Measurements from ENCODE around the gene YAP1. TPM values are rescaled to one million over a fixed set of nuclear protein-coding genes. Genes with fewer than 3 reads are reported as not detected.

YAP1 gene
- total and polyA plus RNA-seq, 4 donors, result 3.7 to 65.6 (median 18.3) TPM

DNA sequence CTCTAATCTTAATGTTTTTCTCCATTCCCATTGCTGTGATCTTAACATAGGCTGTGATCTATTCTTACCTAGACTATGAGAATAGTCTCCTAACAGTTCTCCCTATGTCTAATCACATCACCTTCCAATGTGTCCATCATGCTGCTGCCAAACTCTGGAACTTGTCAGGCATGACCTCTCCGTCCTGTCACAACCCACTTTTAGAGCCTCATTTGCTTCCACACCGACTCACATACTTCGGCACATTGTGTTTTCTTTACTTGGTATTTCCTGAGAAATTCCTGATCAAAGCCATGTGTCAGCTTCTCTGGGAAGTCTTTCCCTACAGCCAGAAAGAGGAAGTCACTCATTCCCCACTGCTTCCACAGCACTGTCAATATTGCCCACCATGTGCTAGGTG is 166.5 kb downstream of the YAP1 start:
- 75% methylated on average over 3 of the region's 3 CpGs for WGBS
- peaks cover 0 to 12% (median 0%) of the 10 kb centered on the region in 4 donors for H3K4me1 ChIP-seq (ENCODE audit: control insufficient read depth in 4 of 4, insufficient read depth in 4 of 4, low read length in 3 of 4)
- H3K27ac ChIP-seq (ENCODE audit: low read depth in 1 of 2, low read length in 2 of 2), result no peak overlapping the region
- no peak overlapping the region for H3K9ac ChIP-seq (ENCODE audit: low read depth in 1 of 2, low read length in 2 of 2)
- TF ChIP-seq FOXA2 (IDR thresholded peaks at IDR 0.05), result no peak
- no peak for TF ChIP-seq GABPA (IDR thresholded peaks at IDR 0.05 in 1 of 2, conservative IDR thresholded peaks at IDR 0.05 in 1 of 2)
- no peak for TF ChIP-seq HNF4G (IDR thresholded peaks at IDR 0.05)
- no peak for TF ChIP-seq NR2F2 (IDR thresholded peaks at IDR 0.05)
- no peak for TF ChIP-seq RXRA (IDR thresholded peaks at IDR 0.05)
- no peak for TF ChIP-seq HNF4A (conservative IDR thresholded peaks at IDR 0.05)
- TF ChIP-seq, protein P1, sequence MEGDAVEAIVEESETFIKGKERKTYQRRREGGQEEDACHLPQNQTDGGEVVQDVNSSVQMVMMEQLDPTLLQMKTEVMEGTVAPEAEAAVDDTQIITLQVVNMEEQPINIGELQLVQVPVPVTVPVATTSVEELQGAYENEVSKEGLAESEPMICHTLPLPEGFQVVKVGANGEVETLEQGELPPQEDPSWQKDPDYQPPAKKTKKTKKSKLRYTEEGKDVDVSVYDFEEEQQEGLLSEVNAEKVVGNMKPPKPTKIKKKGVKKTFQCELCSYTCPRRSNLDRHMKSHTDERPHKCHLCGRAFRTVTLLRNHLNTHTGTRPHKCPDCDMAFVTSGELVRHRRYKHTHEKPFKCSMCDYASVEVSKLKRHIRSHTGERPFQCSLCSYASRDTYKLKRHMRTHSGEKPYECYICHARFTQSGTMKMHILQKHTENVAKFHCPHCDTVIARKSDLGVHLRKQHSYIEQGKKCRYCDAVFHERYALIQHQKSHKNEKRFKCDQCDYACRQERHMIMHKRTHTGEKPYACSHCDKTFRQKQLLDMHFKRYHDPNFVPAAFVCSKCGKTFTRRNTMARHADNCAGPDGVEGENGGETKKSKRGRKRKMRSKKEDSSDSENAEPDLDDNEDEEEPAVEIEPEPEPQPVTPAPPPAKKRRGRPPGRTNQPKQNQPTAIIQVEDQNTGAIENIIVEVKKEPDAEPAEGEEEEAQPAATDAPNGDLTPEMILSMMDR (IDR thresholded peaks at IDR 0.05; ENCODE audit: low read depth, low read length, missing input control), result no peak
- TF ChIP-seq YY1 (IDR thresholded peaks at IDR 0.05), result no peak
- TF ChIP-seq FOXA1 (IDR thresholded peaks at IDR 0.05), result no peak
- TF ChIP-seq RAD21 (IDR thresholded peaks at IDR 0.05), result no peak
- TF ChIP-seq, protein P2, sequence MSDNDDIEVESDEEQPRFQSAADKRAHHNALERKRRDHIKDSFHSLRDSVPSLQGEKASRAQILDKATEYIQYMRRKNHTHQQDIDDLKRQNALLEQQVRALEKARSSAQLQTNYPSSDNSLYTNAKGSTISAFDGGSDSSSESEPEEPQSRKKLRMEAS (IDR thresholded peaks at IDR 0.05), result no peak
- no peak for TF ChIP-seq JUND (IDR thresholded peaks at IDR 0.05)
- TF ChIP-seq, protein P3, sequence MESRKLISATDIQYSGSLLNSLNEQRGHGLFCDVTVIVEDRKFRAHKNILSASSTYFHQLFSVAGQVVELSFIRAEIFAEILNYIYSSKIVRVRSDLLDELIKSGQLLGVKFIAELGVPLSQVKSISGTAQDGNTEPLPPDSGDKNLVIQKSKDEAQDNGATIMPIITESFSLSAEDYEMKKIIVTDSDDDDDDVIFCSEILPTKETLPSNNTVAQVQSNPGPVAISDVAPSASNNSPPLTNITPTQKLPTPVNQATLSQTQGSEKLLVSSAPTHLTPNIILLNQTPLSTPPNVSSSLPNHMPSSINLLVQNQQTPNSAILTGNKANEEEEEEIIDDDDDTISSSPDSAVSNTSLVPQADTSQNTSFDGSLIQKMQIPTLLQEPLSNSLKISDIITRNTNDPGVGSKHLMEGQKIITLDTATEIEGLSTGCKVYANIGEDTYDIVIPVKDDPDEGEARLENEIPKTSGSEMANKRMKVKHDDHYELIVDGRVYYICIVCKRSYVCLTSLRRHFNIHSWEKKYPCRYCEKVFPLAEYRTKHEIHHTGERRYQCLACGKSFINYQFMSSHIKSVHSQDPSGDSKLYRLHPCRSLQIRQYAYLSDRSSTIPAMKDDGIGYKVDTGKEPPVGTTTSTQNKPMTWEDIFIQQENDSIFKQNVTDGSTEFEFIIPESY (IDR thresholded peaks at IDR 0.05), result no peak
- TF ChIP-seq, protein P4, sequence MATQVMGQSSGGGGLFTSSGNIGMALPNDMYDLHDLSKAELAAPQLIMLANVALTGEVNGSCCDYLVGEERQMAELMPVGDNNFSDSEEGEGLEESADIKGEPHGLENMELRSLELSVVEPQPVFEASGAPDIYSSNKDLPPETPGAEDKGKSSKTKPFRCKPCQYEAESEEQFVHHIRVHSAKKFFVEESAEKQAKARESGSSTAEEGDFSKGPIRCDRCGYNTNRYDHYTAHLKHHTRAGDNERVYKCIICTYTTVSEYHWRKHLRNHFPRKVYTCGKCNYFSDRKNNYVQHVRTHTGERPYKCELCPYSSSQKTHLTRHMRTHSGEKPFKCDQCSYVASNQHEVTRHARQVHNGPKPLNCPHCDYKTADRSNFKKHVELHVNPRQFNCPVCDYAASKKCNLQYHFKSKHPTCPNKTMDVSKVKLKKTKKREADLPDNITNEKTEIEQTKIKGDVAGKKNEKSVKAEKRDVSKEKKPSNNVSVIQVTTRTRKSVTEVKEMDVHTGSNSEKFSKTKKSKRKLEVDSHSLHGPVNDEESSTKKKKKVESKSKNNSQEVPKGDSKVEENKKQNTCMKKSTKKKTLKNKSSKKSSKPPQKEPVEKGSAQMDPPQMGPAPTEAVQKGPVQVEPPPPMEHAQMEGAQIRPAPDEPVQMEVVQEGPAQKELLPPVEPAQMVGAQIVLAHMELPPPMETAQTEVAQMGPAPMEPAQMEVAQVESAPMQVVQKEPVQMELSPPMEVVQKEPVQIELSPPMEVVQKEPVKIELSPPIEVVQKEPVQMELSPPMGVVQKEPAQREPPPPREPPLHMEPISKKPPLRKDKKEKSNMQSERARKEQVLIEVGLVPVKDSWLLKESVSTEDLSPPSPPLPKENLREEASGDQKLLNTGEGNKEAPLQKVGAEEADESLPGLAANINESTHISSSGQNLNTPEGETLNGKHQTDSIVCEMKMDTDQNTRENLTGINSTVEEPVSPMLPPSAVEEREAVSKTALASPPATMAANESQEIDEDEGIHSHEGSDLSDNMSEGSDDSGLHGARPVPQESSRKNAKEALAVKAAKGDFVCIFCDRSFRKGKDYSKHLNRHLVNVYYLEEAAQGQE (IDR thresholded peaks at IDR 0.05), result no peak
- TF ChIP-seq, protein P5, sequence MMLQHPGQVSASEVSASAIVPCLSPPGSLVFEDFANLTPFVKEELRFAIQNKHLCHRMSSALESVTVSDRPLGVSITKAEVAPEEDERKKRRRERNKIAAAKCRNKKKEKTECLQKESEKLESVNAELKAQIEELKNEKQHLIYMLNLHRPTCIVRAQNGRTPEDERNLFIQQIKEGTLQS (IDR thresholded peaks at IDR 0.05), result no peak
- no peaks in the 10 kb centered on the region for H3K9me3 ChIP-seq (ENCODE audit: control insufficient read depth in 4 of 4, low read length in 3 of 4)
- H3K4me3 ChIP-seq (ENCODE audit: low read depth in 1 of 3, low read length in 3 of 3), result no peak overlapping the region
- no peaks in the 10 kb centered on the region for H3K27me3 ChIP-seq (ENCODE audit: control insufficient read depth in 4 of 4, insufficient read depth in 4 of 4, low read length in 3 of 4)
- DNase-seq (ENCODE audit: low spot score), result no peak
- H3K36me3 ChIP-seq (ENCODE audit: control insufficient read depth in 4 of 4, insufficient read depth in 3 of 4, low read depth in 1 of 4, low read length in 3 of 4), result no peaks in the 10 kb centered on the region

DNA sequence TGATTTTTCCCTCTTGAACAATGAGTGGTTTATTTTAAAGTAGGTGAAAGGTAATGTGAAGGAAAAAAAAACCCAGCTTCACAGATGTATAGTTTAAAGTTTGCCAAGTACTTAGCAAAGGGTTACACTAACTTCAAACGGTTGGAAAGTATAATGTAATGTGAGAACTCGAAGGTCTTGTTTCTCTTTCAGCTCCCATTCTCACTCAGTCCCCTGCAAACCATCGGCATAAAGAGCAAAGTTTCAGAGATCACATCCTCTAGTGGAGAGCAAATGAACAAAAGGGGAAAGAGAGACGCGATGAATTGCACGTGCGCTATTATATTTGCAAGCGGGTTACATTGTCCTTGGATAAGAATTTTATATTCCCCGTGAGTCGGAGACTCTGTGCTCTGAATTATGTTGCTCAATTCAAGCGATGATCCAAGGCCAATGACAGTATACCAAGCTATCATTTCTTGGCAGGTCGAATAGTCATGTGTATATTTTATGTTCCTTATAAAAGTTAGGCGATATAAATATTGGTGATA is 169.5 kb downstream of the YAP1 start:
- WGBS, result 6% methylated on average over 13 of the region's 13 CpGs
- no peak overlapping the region for H3K27ac ChIP-seq (ENCODE audit: low read depth in 1 of 2, low read length in 2 of 2)
- H3K9ac ChIP-seq (ENCODE audit: low read depth in 1 of 2, low read length in 2 of 2), result no peak overlapping the region
- peak overlapping the region in 2 of 3 donors; percentile 3 to 55 for H3K4me3 ChIP-seq (ENCODE audit: low read depth in 1 of 3, low read length in 3 of 3)
- no peaks in the 10 kb centered on the region for H3K36me3 ChIP-seq (ENCODE audit: control insufficient read depth in 4 of 4, insufficient read depth in 3 of 4, low read depth in 1 of 4, low read length in 3 of 4)
- DNase-seq (ENCODE audit: low spot score), result no peak
- no peaks in the 10 kb centered on the region for H3K9me3 ChIP-seq (ENCODE audit: control insufficient read depth in 4 of 4, low read length in 3 of 4)
- peaks cover 0 to 12% (median 0%) of the 10 kb centered on the region in 4 donors for H3K4me1 ChIP-seq (ENCODE audit: control insufficient read depth in 4 of 4, insufficient read depth in 4 of 4, low read length in 3 of 4)
- no peaks in the 10 kb centered on the region for H3K27me3 ChIP-seq (ENCODE audit: control insufficient read depth in 4 of 4, insufficient read depth in 4 of 4, low read length in 3 of 4)
- TF ChIP-seq HNF4A (conservative IDR thresholded peaks at IDR 0.05), result peak; percentile 31 to 55
- TF ChIP-seq RXRA (IDR thresholded peaks at IDR 0.05), result peak; percentile 49 to 63
- TF ChIP-seq NR2F2 (IDR thresholded peaks at IDR 0.05), result no peak
- TF ChIP-seq, protein P4 (IDR thresholded peaks at IDR 0.05), result peak; percentile 59
- TF ChIP-seq JUND (IDR thresholded peaks at IDR 0.05), result peak in 1 of 2 donors; percentile 22
- TF ChIP-seq TAF1 (conservative IDR thresholded peaks at IDR 0.05), result no peak
- TF ChIP-seq EGR1 (IDR thresholded peaks at IDR 0.05; ENCODE audit: low read depth in 2 of 2), result no peak
- TF ChIP-seq GABPA (IDR thresholded peaks at IDR 0.05 in 1 of 2, conservative IDR thresholded peaks at IDR 0.05 in 1 of 2), result no peak
- TF ChIP-seq SP1 (IDR thresholded peaks at IDR 0.05), result peak; percentile 43
- TF ChIP-seq RAD21 (IDR thresholded peaks at IDR 0.05), result peak; percentile 52 to 63
- no peak for TF ChIP-seq FOXA1 (IDR thresholded peaks at IDR 0.05)
- TF ChIP-seq, protein P3 (IDR thresholded peaks at IDR 0.05), result no peak

All from liver (tissue), 9 donors.